Caco-2 (cell line): Measurements from ENCODE around the gene ST3GAL3. TPM values are rescaled to one million over a fixed set of nuclear protein-coding genes. Genes with fewer than 3 reads are reported as not detected.

ENCODE experiments used
- BruUV-seq: library from RNA; stranded (reverse); fragments of 400-500 nt; replicated peaks from 2 replicates; lab custom pipeline; 2021; lab: Mats Ljungman, UMichigan
- CTCF ChIA-PET: fragments of 300-600 bp; sonication (Branson Sonifier 250); formaldehyde crosslinking; loops from one replicate; lab custom pipeline; 2022; ENCODE audit warnings: antibody characterized with exemption; lab: Charles Lee
- POLR2A ChIA-PET: fragments of 300-600 bp; sonication (Branson Sonifier 250); formaldehyde crosslinking; loops from one replicate; lab custom pipeline; 2022; ENCODE audit warnings: antibody characterized with exemption; lab: Charles Lee
- DNase-seq, 2 experiments: peaks; one replicate each; pipeline versions ENCODE4 v3.0.0 to v3.0.0-alpha.2; 2020 to 2022
- H3K27me3 ChIP-seq: replicated peaks from 2 replicates; pipeline ENCODE4 v1.6.0; 2011; ENCODE audit warnings: low read length; ENCODE audit not compliant: control insufficient read depth, insufficient read depth
- H3K36me3 ChIP-seq: 2 replicates; pipeline ENCODE4 v1.5.1; 2011; ENCODE audit warnings: low read length; ENCODE audit not compliant: control insufficient read depth, insufficient read depth
- H3K4me1 ChIP-seq: fragments of 250-450 bp; sonication (Bioruptor Pico); 2 replicates; pipeline ENCODE4 v1.5.1; 2020; ENCODE audit warnings: mild to moderate bottlenecking
- H3K4me3 ChIP-seq: 2 replicates; pipeline ENCODE4 v1.5.1; 2011; ENCODE audit warnings: low read depth, mild to moderate bottlenecking, control low read depth, low read length
- H3K9me3 ChIP-seq: fragments of 250-450 bp; sonication (Bioruptor Pico); 2 replicates; pipeline ENCODE4 v1.5.1; 2020; ENCODE audit warnings: mild to moderate bottlenecking, moderate library complexity
- H3K27ac Mint-ChIP-seq: one replicate; pipeline ENCODE4 v1.8.0; 2022; ENCODE audit warnings: mixed read lengths; ENCODE audit not compliant: unreplicated experiment
- H3K27me3 Mint-ChIP-seq: one replicate; pipeline ENCODE4 v1.8.0; 2022; ENCODE audit warnings: mixed read lengths; ENCODE audit not compliant: insufficient read depth, unreplicated experiment
- H3K36me3 Mint-ChIP-seq: one replicate; pipeline ENCODE4 v1.8.0; 2022; ENCODE audit warnings: mild to moderate bottlenecking, mixed read lengths; ENCODE audit not compliant: insufficient read depth, unreplicated experiment
- H3K4me1 Mint-ChIP-seq: one replicate; pipeline ENCODE4 v1.8.0; 2022; ENCODE audit warnings: low read depth, mixed read lengths; ENCODE audit not compliant: unreplicated experiment
- H3K4me3 Mint-ChIP-seq: one replicate; pipeline ENCODE4 v1.8.0; 2022; ENCODE audit warnings: mild to moderate bottlenecking, moderate library complexity, mixed read lengths; ENCODE audit not compliant: unreplicated experiment
- H3K9me3 Mint-ChIP-seq: one replicate; pipeline ENCODE4 v1.8.0; 2022; ENCODE audit warnings: mixed read lengths; ENCODE audit not compliant: unreplicated experiment
- CTCF ChIP-seq, 2 experiments: fragments of 200-600 bp in 1 of 2; IDR thresholded peaks; 1 replicate in 1 of 2; 2 replicates in 1 of 2; pipeline versions ENCODE4 v1.5.1 to v1.8.0; 2011 to 2022; ENCODE audit warnings: antibody characterized with exemption in 1 of 2, control low read depth in 1 of 2, inconsistent platforms in 1 of 2, low read depth in 1 of 2, low read length in 1 of 2, mild to moderate bottlenecking in 1 of 2, moderate library complexity in 1 of 2; ENCODE audit not compliant: insufficient read depth in 1 of 2, severe bottlenecking in 1 of 2, unreplicated experiment in 1 of 2
- intact Hi-C: fragments of 100-400 bp; cut with micrococcal nuclease; formaldehyde crosslinking; loops from one replicate; pipeline ENCODE4 v1.10.0; 2022; ENCODE audit not compliant: unreplicated experiment
- total RNA-seq: library from RNA; stranded (reverse); gene quantifications from 2 replicates; pipeline ENCODE4 v1.2.3, GENCODE V29; 2022

The ST3GAL3 gene
- total RNA-seq, 1 experiment from 2014 or later: 5.6 TPM

- H3K9me3 Mint-ChIP-seq: no peaks in the 10 kb centered on the region
- POLR2A ChIA-PET: no interaction called here
These were observed 82.5 kb downstream of the ST3GAL3 start for GRCh38 chr1:43789604-43790550.

GRCh38 chr1:43791243-43791642 is 83.9 kb downstream of the ST3GAL3 start:
- Histone ChIP-seq H3K4me1 (peaks cover 12% of the 10 kb centered on the region), H3K36me3 (no peaks in the 10 kb centered on the region), H3K27me3 (no peaks in the 10 kb centered on the region), H3K4me3 (no peak overlapping the region), H3K9me3 (no peaks in the 10 kb centered on the region)
- no peaks in the 10 kb centered on the region for H3K9me3 Mint-ChIP-seq
- BruUV-seq: no TSS peak
- no peaks in the 10 kb centered on the region for H3K27me3 Mint-ChIP-seq
- no peak overlapping the region for H3K27ac Mint-ChIP-seq
- intact Hi-C loops: no loop called here
- H3K4me1 Mint-ChIP-seq: no peaks in the 10 kb centered on the region
- no peak for DNase-seq
- H3K36me3 Mint-ChIP-seq: no peaks in the 10 kb centered on the region
- TF ChIP-seq CTCF (IDR thresholded peaks at IDR 0.05; ENCODE audit: insufficient read depth in 1 of 2, low read depth in 1 of 2, low read length in 1 of 2, severe bottlenecking in 1 of 2, unreplicated experiment in 1 of 2): no peak
- CTCF ChIA-PET: no interaction called here
- H3K4me3 Mint-ChIP-seq: no peak overlapping the region
- POLR2A ChIA-PET: no interaction called here

More at GRCh38 chr1:43789604-43790550, 82.5 kb downstream of the ST3GAL3 start:
- no peaks in the 10 kb centered on the region for H3K9me3 ChIP-seq
- H3K4me1 ChIP-seq: peaks cover 12% of the 10 kb centered on the region
- no peak for DNase-seq
- H3K27me3 ChIP-seq: no peaks in the 10 kb centered on the region
- H3K36me3 Mint-ChIP-seq: no peaks in the 10 kb centered on the region
- no peak overlapping the region for H3K4me3 ChIP-seq
- no peaks in the 10 kb centered on the region for H3K27me3 Mint-ChIP-seq
- no peak for TF ChIP-seq CTCF (IDR thresholded peaks at IDR 0.05; ENCODE audit: insufficient read depth in 1 of 2, low read depth in 1 of 2, low read length in 1 of 2, severe bottlenecking in 1 of 2, unreplicated experiment in 1 of 2)
- H3K4me1 Mint-ChIP-seq: no peaks in the 10 kb centered on the region
- H3K36me3 ChIP-seq: no peaks in the 10 kb centered on the region
- intact Hi-C loops: no loop called here
- BruUV-seq: no TSS peak
- H3K27ac Mint-ChIP-seq: no peak overlapping the region
- no peak overlapping the region for H3K4me3 Mint-ChIP-seq
- CTCF ChIA-PET: no interaction called here

- no peaks in the 10 kb centered on the region for H3K9me3 ChIP-seq
- no TSS peak for BruUV-seq
- no peaks in the 10 kb centered on the region for H3K36me3 Mint-ChIP-seq
- no peak for TF ChIP-seq CTCF (IDR thresholded peaks at IDR 0.05; ENCODE audit: insufficient read depth in 1 of 2, low read depth in 1 of 2, low read length in 1 of 2, severe bottlenecking in 1 of 2, unreplicated experiment in 1 of 2)
- no peak overlapping the region for H3K4me3 ChIP-seq
- ChIA-PET POLR2A (no interaction called here), CTCF (no interaction called here)
- H3K4me1 Mint-ChIP-seq: no peaks in the 10 kb centered on the region
- no peak for DNase-seq
- H3K4me1 ChIP-seq: no peaks in the 10 kb centered on the region
- intact Hi-C loops: no loop called here
- no peaks in the 10 kb centered on the region for H3K36me3 ChIP-seq
- H3K9me3 Mint-ChIP-seq: no peaks in the 10 kb centered on the region
- H3K4me3 Mint-ChIP-seq: no peak overlapping the region
- no peaks in the 10 kb centered on the region for H3K27me3 Mint-ChIP-seq
- H3K27me3 ChIP-seq: no peaks in the 10 kb centered on the region
- no peak overlapping the region for H3K27ac Mint-ChIP-seq
These were observed 88.8 kb downstream of the ST3GAL3 start for GRCh38 chr1:43796111-43796581.
